HK-2 (cell line): ENCODE data around the gene TNP2.

Source experiments
- DNase-seq: peaks from one replicate; pipeline ENCODE4 v3.0.0-alpha.2; 2018; ENCODE audit not compliant: unreplicated experiment

The TNP2 gene

DNA sequence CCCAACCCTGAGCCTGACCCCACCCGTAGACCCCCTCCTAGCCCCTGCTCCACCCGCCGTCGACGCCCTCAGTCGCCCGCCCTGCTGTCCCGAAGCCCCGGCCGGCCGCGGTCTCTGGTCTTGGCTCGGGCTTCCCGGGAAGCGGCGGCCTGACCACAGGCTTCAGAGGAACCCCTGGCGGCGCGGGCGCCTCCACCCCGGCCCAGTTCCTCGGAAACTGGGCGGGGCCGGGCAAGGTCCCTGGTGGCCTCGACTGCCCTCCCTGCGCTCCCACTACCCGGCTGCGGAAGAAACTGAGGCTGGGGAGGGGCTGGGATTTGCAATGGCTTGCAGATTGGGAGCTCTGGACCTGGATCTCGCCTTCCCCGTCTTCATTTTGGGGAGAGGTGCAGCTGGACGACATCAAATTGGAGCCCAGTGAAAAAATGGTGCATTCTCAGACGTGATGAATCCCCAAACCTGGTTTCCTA is 12.4 kb downstream of the TNP2 start:
- peak; percentile 55 for DNase-seq

GRCh38 chr16:11255737-11256660 is 13.1 kb downstream of the TNP2 start, which contains the start of gene SOCS1:
Gene SOCS1 (minus strand): TSS chr16:11256204. CDS start chr16:11255478, 726 bp downstream.
- peak; percentile 75 for DNase-seq

GRCh38 chr16:11254913-11255736 is 14.0 kb downstream of the TNP2 start:
- no peak for DNase-seq

- DNase-seq: no peak
Observed at GRCh38 chr16:11253995-11254912, 14.9 kb downstream of the TNP2 start.

GRCh38 chr16:11253009-11253994 is 15.8 kb downstream of the TNP2 start:
- DNase-seq: no peak

GRCh38 chr16:11252482-11252931 is 16.6 kb downstream of the TNP2 start:
- DNase-seq: no peak

DNA sequence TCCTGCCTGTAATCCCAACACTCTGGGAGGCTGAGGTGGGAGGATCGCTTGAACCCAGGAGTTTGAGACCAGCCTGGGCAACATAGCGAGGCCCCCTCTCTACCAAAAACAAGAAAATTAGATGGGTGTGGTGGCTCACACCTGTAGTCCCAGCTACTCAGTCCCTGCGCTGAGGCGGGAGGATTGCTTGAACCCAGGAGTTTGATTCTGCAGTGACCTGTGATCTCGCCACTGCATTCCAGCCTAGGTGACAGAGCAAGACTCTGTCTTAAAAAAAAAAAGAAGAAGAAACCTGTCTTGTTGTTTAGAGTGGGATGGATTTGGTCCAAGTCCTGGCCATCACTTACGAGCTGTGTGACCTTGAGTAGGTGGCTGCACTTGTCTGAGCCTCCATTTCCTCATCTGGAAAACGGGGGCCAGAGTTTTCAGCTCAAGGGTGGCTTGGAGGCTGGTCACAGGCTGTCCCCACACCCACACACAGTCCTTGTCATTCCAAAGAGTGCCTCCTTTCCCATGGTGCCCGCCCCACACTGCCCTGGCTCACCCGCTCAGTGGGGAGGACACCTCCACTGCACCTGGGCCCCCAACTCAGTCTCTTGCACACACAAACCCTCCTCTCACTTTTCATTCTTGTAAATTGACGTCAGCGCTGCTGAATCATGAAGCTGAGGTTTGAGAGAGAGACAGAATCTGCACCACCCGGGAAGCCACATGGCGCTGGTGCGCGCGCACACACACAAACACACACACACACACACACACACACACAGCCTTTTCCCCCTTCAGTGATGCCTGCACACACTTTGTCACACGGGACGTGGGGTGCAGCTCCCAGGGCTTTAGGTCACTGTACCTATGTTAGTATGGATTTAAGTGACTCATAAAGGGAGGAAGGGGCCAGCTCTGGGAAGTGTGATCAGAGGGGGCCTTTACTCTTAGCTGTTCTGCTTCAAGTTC is 17.3 kb downstream of the TNP2 start:
- no peak for DNase-seq

- no peak for DNase-seq
Observed at GRCh38 chr16:11250786-11251524, 18.2 kb downstream of the TNP2 start.

DNA sequence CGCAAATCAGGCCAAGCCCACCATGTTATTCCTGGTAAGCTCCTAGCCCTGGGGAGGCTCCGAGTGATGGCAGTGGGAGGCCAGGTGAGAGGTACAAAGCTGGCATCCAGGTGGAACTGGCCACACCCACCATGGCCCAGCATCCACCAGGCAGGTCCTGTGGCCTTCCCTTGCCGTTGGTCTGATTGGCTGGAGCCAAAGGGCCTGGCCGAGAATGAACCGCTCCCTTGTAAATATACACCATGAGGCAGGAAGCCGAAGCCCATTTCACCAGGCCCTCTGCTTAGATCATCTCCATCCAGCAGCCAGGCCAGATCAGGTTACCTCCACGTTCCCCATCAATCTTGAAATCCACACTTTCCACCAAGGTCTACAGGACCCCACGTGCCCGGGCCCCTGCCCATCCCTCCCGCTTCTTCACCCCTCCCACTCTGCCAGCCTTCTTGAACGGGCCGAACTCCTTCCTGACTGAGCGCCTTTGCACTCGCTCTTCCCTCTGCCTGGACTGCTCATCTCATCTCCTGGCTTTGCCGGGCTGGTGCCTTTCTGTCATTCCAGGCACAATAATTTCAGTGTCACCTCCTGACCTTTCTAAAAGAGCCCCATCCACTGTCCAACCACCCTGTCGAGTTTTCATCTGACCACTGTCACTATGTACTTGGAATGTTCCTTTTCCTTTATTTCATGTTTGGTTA is 18.9 kb downstream of the TNP2 start:
- no peak for DNase-seq

GRCh38 chr16:11249233-11250061 is 19.7 kb downstream of the TNP2 start:
- no peak for DNase-seq

DNA sequence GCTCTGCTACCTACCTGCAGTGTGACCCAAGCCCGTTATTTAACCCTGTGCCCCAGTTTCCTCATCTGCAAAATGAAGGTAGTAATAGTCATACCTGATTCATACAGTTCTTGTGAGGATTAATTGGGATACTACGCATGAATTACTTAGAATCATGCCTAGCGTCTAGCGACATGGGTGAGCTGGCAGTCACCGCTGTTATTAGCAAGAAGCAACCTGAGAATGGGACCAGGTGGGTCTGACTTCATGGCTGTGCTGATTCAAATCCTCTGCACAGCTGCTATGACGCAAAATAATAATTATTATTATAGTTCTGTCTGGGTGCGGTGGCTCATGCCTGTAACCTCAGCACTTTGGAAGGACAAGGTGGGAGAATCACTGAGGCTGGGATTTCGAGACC is 21.0 kb downstream of the TNP2 start:
- no peak for DNase-seq

DNA sequence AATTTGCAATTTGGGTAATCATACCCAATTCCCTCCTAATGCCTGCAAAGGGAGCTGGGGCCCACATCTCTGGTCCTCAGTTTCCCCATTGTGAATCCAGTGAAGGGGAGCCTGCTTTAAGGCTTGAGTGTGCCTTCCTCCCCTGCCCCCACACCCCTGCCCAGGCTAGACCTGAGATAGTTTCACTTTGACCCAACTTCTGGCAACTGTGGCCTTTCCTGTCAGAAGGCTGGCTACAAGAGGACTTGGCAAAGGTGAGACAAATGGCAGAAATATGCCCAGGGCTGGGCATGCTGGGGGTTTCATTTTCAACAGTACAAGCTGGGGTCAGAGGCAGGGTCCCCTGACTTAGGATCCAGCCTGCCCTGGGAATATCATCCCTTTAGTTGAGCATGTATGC is 23.1 kb downstream of the TNP2 start:
- DNase-seq: no peak

DNA sequence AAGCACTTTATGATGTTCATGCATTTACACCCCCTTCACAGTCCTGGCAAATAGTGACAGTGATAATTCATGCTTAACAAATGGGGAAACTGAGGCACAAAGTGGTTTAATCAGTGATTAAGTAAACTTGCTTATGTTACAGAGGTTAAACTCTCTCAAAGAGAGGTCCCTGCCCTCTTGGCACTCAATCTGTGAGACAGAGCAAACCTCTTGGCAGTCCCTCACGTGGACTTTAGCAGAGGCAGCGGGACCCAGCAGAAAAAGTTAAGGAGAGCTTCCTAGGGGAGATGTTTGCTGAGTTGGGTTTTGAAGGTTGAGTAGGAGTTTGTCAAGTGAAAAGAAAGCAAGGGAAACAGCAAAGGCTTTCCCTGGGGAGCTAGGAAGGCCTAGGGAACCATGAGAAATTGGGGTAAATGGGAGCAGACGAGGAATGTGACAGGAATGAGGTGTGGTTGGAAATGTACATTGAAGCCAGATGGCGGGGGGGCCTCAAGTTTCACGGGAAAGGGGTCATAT is 23.8 kb downstream of the TNP2 start:
- no peak for DNase-seq

- DNase-seq: no peak
Observed at GRCh38 chr16:11242658-11243057, 26.5 kb downstream of the TNP2 start.

DNA sequence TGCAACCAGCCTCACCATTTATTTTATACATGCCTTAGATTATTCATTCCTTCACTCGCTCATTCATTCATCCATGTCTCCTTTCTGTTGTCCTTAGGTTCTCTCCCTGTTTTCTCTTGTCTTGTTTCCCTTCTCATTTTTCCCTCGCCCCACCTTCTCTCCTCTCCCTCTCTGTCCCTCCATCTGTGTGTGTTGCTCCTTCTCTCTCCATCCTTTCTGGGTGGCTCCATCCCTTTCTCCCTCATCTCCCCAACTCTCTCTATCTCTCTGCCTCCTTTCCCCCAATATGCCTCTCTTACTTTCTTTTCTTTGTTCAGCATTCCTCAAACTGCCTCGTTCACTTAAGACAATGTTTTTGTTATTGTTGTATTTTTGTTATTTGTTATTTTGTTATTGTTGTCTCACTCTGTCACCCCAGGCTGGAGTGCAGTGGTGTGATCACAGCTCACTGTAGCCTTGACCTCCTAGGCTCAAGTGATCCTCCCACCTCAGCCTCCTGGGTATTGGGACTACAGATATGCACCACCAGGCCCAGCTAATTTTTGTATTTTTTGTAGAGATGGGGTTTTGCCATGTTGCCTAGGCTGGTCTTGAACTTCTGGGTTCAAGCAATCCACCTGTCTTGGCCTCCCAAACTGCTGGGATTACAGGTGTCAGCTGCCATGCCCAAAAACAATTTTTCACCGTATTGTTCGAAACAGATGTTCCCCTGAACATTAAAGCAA is 27.5 kb downstream of the TNP2 start:
- no peak for DNase-seq
